Inflammatory macrophage treated with lipopolysaccharide for 4 hours (primary cell): Measurements from ENCODE around the gene CTNNA3.

Experiments used
- DNase-seq: peaks from one replicate; pipeline ENCODE4 v3.0.0-alpha.2; 2020

The CTNNA3 gene

GRCh38 chr10:65950075-65950474 lies 1745.9 kb downstream of the CTNNA3 start:
- peak; percentile 29 for DNase-seq

GRCh38 chr10:65949526-65949925 lies 1746.5 kb downstream of the CTNNA3 start:
- DNase-seq = no peak

- no peak for DNase-seq
These were observed 1750.9 kb downstream of the CTNNA3 start for GRCh38 chr10:65945061-65945460.

GRCh38 chr10:65943451-65943850 lies 1752.5 kb downstream of the CTNNA3 start:
- no peak for DNase-seq

- DNase-seq = no peak
These were observed 1755.0 kb downstream of the CTNNA3 start for GRCh38 chr10:65940816-65941662.

GRCh38 chr10:65940105-65940504 lies 1755.9 kb downstream of the CTNNA3 start:
- DNase-seq = no peak

- DNase-seq = no peak
These were observed 1764.5 kb downstream of the CTNNA3 start for GRCh38 chr10:65931291-65932070.

GRCh38 chr10:65911151-65911835 lies 1784.7 kb downstream of the CTNNA3 start:
- DNase-seq = no peak

- no peak for DNase-seq
These were observed 1785.8 kb downstream of the CTNNA3 start for GRCh38 chr10:65910209-65910608.

- no peak for DNase-seq
These were observed 1788.7 kb downstream of the CTNNA3 start for GRCh38 chr10:65907199-65907712.

GRCh38 chr10:65903620-65904019 lies 1792.4 kb downstream of the CTNNA3 start:
- no peak for DNase-seq

GRCh38 chr10:65900271-65900670 lies 1795.7 kb downstream of the CTNNA3 start:
- DNase-seq = no peak

- no peak for DNase-seq
These were observed 1797.9 kb downstream of the CTNNA3 start for GRCh38 chr10:65898055-65898454.

- no peak for DNase-seq
These were observed 1801.0 kb downstream of the CTNNA3 start for GRCh38 chr10:65894961-65895360.

- DNase-seq = no peak
These were observed 1801.6 kb downstream of the CTNNA3 start for GRCh38 chr10:65894379-65894778.

GRCh38 chr10:65893676-65894075 lies 1802.3 kb downstream of the CTNNA3 start:
- DNase-seq = no peak

GRCh38 chr10:65892284-65892683 lies 1803.7 kb downstream of the CTNNA3 start:
- DNase-seq = no peak

- DNase-seq = no peak
These were observed 1804.7 kb downstream of the CTNNA3 start for GRCh38 chr10:65891073-65891981.

- no peak for DNase-seq
These were observed 1831.5 kb downstream of the CTNNA3 start for GRCh38 chr10:65864529-65864928.

GRCh38 chr10:65864036-65864435 lies 1832.0 kb downstream of the CTNNA3 start:
- no peak for DNase-seq
